HG02981 (cell line): Measurements from ENCODE around the gene ATF6B.
"Not testable (repeated sequence)": the region's sequence is repeated elsewhere in the genome, so short reads cannot be mapped to it uniquely, and the experiment has no call there.

Experiments
- ATAC-seq: cut with Tn5 transposase; IDR thresholded peaks from one replicate; pipeline ENCODE4 v1.9.1; 2021; ENCODE audit warnings: mild to moderate bottlenecking, moderate library complexity; ENCODE audit not compliant: unreplicated experiment

ATF6B gene

DNA sequence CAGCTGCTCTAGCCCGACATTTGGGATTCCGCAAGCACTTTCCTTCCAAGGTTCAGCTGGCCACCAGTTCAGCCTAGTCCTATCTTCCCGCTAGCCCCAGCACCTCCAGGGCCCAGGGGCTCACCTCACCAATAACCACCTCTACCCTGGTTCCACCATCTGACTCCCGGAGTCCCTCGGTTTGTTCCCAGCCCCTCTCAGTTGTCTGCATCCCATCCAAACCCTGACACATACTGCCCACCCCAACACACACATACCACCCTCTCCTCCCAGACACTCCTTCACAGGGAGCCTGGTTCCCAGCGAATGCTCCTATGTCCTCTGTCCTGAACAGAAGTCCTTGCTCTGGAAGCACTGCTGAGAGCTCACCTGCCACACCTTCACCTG, 19.3 kb downstream of the ATF6B start:
- ATAC-seq = no peak

DNA sequence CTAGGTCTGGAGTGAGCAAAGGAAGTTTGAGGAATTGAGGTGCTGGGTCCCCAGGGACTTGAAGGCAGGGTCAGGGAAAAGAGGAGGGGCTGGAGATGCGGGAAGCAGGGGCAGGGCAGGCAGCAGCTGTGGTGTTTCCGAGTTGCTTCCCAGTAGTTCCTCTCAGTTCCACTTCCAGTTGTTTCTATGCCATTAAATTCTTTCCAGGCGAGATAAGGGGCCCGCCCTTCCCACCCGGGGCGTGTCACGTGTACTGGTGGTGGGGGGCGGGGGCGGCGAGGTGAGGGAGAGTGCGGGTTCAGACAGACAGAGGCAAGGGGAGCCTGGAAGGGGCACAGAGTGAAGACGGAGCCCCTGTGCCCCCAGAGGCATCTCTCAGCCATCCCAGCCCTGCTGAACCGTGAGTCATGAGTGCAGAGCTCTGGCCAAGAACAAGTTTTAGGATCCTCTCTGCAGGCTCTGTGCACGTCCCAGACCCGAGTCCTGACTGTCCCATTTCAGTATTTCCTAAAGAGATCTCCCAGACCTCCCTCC, 19.9 kb downstream of the ATF6B start:
- ATAC-seq = no peak

DNA sequence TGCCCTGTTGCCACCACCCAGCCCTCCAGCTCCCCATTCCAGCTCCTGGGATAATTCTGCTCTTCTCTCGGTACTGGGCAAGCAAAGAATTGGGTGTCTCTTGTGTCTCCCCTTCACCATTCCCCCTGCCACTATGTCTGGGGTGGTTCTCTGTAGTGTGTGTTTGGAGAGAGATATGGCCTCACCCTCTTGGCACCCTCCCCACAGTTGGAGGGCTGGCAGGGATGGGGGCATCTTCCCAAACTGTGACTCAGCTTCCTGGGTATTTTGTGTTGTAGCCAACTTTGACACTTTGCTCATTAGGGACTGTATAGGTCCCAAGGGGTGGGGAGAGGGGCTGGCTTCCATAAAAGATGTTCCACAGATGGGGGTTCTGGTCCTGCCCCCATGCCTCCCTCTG, 20.6 kb downstream of the ATF6B start:
- ATAC-seq = no peak

DNA sequence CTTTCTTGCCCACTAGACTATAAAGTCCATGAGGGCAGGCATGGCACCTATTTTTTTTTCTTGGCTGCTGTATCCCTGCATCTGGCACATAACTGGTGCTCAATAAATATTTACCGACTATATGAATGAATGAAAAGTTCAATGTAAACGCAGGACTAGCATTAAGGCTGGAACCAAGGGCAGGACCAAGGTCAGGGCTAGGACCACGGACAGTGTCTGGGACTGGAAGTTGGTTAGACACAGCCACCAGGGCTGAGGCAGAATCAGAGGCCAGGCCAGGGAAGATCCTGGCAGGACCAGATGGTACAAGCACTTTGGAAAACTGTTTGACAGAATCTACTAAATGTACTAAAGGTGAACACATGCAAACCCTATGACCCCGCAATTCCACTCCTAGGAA, 22.6 kb downstream of the ATF6B start:
- no peak for ATAC-seq

DNA sequence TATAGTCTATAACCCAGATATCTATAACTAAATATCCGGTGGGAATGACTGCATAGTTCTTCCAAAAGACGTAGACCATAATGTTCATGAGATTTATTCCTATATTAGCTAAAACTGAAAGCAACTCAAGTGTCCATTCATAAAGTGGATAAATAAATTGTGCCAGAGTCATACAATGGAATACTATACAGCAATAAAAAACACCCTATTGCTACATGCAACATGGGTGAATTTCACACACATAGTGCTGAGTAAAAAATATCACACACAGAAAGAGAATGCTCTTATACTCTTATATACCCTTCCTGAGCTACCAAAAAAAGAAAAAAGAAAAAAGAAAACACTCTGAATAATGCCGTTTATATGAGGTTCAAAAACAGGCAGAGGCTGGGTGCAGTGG, 25.8 kb downstream of the ATF6B start:
- ATAC-seq = no peak

DNA sequence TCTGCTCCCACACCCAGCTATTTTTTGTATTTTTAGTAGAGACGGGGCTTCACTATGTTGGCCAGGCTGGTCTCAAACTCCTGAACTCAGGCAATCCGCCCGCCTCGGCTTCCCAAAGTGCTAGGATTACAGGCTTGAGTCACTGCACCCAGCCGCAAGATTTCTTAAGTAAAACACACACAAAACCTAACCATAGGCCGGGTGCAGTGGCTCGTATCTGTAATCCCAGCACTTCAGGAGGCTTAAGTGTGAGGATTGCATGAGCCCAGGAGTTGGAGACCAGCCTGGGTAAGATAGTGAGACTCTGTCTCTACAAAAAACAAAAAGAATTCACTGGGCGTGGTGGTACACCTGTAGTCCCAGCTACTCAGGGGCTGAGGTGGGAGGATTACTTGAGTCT, 27.8 kb downstream of the ATF6B start:
- not testable (repeated sequence) for ATAC-seq

DNA sequence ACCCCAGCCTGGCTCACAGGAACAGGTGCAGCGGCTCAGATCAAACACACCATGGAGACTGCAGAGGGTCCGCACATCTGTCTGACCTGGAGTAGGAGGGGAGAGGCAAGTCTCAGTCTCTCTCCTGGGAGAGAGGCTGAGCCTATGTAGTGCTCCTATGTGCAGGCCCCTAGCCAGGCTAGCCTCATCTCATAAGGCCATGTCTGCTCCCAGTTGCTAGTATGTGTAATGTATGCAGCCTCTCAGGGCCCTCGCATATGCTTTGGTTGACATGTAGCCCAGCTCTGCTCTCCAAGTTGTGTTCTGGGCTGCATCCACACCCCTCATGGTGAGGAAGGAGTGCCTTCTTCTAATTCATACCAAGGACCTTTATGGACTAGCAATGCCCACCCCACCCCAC, 30.7 kb downstream of the ATF6B start:
- ATAC-seq = no peak

DNA sequence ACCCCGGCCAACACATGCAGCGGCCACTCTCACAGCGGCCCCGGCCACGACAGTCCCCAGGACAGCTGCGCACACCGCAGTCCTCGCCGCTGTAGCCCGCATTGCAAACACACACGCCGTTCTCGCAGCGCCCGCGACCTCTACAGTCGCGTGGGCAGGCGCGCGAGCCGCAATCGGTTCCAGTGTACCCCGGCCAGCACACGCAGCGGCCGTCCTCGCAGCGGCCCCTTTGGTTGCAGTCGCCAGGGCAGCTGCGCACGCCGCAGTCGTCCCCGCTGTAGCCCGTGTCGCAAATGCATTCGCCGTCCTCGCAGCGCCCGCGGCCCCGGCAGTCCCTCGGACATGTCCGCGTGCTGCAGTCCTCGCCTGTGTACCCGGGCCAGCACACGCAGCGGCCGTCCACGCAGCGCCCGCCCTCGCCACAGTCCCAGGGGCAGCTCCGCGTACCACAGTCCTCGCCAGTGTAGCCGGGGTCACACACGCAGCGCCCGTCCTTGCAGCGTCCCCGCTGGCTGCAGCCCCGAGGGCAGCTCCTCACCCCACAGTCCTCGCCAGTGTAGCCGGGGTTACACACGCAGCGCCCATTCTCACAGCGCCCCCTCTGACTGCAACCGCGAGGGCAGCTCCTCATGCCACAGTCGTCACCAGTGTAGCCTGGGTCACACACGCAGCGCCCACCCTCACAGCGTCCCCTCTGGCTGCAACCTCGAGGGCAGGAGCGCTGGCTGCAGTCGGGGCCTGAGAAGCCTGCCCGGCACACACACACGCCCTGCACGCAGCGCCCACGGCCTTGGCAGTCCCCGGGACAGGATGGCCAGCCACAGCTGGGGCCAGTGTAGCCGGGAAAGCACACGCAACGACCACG, 31.4 kb downstream of the ATF6B start:
- no peak for ATAC-seq

DNA sequence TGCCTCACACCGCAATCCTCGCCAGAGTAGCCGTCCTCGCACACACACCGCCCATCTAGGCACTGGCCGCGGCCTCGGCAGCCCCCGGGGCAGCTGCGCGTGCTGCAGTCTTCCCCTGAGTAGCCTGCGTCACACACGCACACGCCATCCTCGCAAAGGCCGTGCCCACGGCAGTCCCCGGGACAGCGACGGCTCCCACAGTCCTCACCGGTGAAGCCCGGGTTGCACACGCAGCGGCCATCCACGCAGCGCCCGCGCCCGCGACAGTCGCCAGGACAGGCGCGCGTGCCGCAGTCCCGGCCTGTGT, 32.0 kb downstream of the ATF6B start:
- ATAC-seq = no peak

DNA sequence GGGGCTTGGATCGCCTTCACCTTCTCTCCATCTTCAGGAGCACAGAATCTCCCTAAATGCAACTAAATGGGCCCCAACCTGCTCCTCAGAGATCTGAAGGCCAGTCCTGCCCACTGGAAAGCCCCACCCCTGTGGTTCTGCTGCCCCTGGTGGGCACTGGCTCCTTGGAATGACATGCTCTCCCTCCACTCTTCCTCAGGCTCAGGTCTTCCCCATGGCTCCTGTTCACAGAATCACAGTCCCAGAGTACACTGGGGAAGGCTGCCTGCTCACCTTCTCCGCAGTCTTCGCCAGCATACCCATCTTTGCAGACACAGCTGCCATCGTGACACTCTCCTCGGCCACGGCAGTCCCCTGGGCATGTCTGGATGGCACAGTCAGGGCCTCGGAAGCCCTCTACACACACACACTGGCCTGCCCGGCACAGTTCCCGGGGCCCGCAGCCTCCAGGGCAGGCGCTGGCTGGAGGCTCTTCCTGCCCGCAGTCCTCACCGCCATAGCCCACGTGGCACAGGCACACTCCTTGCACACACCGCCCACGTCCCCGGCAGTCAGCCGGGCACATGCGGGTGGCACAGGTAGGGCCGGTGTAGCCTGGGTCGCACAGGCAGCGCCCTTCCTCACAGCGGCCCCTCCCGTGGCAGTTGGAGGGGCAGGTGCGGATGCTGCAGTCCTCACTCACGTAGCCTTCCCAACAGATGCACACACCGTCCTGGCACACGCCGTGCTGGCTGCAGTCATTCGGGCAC, 32.5 kb downstream of the ATF6B start:
- no peak for ATAC-seq

DNA sequence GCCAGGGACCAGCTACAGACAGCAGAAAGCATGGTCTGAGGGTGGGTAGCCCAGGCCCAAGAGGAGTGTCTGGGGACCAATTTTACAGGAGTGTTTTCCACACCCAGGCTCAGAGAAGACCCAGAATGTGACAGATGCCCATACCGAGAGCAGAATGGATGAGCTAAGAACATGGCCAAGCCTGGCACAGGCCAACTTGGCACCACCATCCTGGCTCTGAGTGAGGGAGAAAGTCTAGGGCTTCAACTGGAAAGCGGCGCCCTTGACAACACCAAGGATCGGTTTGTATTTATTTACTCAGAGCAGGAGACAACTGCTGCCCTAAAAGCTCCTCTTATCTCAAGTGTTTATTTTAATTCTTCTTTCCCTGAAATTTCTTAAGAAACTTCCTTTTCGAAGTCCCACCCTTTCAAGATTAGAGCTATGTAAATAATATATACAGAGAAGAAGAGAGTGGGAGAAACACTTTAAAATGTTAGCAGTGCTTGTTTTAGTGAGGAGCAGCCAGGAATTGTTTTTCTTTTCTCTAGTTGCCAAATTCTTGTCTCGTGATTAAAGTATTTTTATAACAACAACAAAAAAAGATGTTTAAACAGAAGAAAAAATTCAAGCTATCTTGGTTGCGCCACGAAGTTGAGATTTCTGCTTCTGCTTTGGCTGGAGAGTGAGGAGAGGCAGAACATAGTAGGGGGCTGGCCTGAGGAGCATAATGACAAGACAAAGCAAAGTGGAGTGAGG, 35.1 kb downstream of the ATF6B start:
- no peak for ATAC-seq

DNA sequence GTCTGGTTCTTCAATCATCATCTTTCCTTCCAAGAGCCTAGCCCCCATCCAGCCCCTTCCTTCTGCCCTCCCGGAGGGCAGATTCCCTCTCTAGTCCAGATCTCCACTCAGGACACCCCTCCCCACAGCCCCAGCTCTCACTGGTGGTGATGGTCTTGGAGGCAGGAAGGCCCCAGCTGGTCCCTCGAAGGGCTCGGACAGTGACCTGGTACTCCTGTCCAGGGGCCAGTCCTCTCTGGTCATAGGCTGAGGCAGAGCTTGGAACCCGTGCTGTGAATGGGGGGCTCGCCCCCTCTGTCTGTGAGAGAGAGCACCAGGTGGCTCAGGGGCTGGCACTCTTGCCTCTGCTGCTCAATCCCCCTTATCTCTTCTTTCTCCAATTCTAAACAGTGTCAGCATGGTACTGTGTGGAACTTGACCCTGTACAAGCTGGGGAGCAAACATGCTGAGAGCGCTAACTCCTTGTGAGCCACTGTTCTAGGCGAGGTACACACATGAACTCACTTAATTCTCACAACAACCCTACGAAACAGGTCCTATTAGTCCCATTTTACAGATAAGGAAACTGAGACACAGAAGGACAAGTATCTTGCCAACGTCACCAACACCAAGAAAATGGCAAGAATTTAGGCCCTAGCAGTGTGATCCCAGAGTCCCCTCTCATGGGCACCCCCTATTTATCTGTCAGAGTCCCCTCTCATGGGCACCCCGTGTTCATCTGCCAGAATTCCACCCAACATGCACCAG, 38.8 kb downstream of the ATF6B start:
- no peak for ATAC-seq

DNA sequence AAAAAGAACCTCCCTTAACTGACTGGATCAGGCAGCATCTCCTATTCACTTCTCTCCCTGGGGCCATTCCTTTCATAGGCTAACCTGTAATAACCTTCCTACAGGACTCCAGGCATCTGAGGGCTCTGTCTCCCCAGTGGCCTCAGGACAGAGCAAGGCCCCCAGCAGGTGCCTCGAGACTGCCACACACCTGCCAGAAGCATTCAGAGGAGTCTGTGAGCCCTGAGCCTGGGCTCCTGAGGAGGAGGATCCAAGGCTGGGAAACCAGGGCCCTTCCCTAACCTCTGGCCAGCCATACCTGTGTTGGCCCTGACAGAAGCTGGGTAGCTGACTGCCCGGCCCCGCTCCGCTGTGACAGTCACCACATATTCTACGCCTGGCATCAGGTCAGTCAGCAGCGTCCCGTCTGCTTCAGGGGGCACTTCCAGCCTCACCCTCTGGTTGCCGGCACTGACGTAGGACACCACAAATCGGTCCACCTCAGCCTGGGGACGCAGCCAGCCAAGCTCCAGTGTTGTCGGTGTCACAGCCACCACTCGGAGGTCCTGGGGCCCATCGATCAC, 39.5 kb downstream of the ATF6B start:
- no peak for ATAC-seq

DNA sequence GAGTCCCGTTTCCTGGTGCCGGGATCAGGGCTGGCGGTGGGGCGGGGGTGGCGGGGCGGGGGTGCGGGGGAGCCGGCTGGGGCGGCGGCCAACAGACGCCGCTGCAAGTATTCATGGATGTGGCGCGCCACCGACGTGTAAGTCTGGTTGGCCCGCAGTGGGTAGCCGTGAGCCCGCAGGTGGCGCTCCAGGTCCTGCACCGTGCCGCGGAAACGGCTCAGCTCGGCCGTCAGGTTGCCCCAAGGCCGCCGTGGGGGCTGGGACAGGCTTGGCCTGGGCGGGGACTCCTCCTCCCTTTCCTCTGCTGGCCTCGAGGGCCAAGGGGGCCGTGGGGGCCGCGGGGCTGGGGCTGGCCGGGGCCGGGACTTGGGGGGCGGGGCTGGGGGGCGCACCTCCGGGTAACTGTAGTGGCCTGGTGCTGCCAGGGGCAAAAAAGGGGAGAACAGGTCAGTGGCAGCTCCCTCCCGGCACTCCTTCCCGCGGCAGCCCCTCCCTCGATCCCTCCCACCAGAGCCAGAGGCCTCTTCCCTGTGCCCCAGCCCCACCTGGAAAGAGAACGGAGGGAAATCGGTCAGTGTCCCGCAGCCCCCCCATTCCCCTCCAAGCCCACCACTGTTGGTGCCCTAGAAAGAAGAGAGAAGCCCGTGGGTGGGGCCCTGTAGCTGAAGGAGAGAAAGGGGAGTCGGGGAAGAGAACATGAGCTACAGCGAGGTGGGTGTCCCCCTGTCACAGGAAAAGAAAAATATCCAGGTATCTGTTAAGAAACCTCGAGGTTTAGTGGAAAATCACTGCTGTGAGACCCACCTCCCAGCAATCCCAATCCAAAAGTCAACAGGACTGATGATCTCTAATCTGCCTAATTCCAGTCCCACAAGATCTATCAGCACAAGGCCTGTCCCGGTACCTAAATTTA, 40.2 kb downstream of the ATF6B start:
- no peak for ATAC-seq

DNA sequence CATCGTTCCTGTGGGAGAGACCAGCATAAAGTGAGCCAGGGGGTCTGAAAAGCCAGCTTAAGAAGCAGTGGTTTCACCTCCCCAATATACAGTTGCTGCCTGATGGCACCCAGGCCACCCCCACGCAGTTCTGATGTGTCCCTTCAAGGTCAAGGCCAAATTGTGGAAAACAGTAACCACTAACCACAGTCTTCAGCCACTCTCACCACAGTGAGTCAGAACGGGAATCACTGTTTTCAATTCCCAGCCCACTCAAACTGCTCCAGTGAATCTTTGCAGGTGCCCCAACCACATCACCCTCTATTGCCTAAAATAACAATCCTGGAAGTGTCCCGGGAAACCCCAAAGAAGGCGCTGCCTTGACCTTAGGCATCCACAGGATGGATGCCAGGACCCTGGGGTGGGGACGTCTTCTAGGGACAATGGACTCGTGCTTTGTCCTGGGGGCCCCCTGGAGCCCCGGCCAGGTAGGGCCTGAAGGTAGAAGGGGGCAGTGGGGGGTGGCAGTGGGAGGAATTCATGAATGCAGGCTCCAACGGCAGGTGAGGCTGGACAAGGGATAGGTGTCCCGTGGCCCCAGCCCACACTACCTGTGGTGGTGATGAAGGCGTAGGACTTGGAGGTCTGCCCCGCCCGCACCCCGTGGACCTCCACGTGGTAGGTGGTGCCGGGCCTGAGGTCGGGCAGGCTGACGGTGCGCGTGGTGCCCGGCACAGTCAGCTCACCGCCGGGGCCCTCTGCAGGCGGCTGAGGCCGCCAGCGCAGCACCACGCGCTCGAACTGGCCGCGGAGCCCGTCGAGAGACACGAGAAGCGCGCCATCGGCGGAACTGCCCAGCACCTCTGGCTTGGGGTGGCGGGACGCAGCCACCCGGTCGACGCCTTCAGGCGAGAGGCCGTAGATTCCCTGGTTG, 41.1 kb downstream of the ATF6B start:
- no peak for ATAC-seq

DNA sequence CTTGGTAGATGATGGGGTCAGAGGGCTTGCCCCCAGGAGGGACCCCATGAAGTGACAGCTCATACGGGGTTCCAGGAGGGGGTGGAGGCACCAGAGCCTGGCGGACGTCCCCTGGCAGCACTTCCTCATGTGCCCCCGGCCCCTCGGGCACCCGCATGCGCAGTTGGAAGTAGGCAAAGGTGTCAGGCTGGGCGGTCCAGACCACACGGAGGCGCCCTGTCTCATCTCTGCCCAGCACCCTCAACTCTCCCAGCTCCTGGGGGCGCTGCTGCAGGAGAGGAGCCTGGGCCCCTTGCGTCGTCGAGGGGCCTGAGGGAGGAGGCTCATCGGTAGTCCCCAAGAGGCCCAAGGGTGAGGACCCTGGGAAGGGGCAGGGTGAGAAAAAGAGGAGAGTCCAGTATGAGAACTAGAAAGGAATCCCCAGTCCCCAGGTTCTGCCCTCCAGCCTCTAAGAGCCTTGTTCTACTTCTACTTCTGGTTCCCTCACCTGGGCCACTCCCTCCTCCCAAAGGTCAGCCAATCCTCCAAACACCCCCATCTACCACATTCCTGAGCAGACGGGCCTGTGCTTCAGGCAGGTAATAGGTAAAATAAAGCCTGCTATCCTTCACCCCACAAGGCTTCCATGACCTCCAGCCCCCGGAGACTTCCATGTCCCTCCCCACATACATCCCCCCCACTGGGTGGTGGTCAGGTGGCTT, 42.1 kb downstream of the ATF6B start:
- ATAC-seq = no peak

DNA sequence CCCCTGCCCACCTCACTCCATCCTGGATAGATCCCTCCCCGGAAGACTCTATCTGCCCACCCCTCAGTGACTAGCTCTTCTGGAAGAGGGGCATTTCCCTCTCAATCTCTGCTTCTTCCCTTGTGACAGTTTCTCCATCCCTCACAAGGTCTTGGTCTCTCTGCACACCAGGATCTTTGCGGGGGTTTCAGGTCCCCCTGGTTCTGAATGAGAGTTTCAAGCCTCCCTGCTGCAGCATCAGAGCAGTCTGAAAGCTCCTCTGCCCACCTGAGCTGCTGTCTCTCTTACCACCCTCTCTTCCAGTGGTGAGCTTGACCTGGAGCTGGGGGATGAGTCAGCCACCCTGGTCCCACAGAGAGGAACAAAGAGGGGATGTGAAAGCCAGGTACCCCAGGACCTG, 43.3 kb downstream of the ATF6B start:
- no peak for ATAC-seq
